MM.1S (cell line): ENCODE results near the gene POPDC2.

ENCODE experiments used
- EZH2 ChIP-seq: fragments of 300-600 bp; sonication (generic); optimal IDR thresholded peaks from 2 replicates; pipeline ENCODE3; 2017; ENCODE audit warnings: low read depth, mild to moderate bottlenecking, antibody characterized with exemption, low read length, mixed read lengths
- TF ChIP-seq, protein P1 (sequence below): fragments of 300-600 bp; sonication (generic); IDR thresholded peaks from 2 replicates; pipeline ENCODE4 v1.5.1; 2016; ENCODE audit warnings: antibody characterized with exemption, low read length, mixed read lengths

DNA sequence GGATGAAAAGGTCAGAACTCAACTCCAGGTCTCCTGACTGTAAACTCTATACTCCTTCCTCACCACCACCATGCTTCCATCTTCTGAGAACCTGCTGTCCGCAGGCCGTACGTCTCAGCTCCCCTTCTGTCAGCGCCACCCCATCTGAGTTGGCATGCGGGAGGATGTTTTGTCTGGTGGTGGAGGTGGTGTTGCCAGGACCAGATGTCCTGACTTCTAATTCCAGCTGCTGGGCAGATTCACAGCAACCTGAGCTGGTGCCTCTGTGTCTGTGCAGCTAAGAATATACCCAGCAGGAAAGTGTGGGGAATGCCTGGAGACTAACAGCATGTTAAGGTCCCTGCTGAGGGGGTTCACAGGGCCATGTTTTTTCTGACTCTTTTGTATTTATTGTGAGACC lies 39.5 kb downstream of the POPDC2 start:
- TF ChIP-seq EZH2, result no peak
- TF ChIP-seq, protein P1, sequence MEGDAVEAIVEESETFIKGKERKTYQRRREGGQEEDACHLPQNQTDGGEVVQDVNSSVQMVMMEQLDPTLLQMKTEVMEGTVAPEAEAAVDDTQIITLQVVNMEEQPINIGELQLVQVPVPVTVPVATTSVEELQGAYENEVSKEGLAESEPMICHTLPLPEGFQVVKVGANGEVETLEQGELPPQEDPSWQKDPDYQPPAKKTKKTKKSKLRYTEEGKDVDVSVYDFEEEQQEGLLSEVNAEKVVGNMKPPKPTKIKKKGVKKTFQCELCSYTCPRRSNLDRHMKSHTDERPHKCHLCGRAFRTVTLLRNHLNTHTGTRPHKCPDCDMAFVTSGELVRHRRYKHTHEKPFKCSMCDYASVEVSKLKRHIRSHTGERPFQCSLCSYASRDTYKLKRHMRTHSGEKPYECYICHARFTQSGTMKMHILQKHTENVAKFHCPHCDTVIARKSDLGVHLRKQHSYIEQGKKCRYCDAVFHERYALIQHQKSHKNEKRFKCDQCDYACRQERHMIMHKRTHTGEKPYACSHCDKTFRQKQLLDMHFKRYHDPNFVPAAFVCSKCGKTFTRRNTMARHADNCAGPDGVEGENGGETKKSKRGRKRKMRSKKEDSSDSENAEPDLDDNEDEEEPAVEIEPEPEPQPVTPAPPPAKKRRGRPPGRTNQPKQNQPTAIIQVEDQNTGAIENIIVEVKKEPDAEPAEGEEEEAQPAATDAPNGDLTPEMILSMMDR, result no peak
